ENCODE measurements around the gene PLEKHM2. TPM values are rescaled to one million over a fixed set of nuclear protein-coding genes. Genes with fewer than 3 reads are reported as not detected.
A peak's percentile ranks its signal among the peaks of the same experiment; 100 is the strongest.

Gene PLEKHM2
- total and polyA plus RNA-seq, 3 experiments from 2014 or later, result 8.3 to 56.3 (median 55.8) TPM

- H3K27me3 ChIP-seq (ENCODE audit: insufficient read depth, low read length, poor library complexity, severe bottlenecking), result no peaks in the 10 kb centered on the region
- H3K9me3 Mint-ChIP-seq, result no peaks in the 10 kb centered on the region
- no peaks in the 10 kb centered on the region for H3K27me3 Mint-ChIP-seq
- POLR2A ChIA-PET, result no interaction called here
- H3K4me3 Mint-ChIP-seq, result no peak overlapping the region
- H3K4me1 ChIP-seq (ENCODE audit: insufficient read depth, low read length), result peaks cover 5% of the 10 kb centered on the region
- peak; percentile 19 to 75 (median 42) for DNase-seq
- peak overlapping the region in 1 of 8 donors; percentile 23 for H3K27ac Mint-ChIP-seq
- H3K4me1 Mint-ChIP-seq, result peaks cover 3 to 6% (median 6%) of the 10 kb centered on the region in 3 donors
- H3K36me3 Mint-ChIP-seq, result no peaks in the 10 kb centered on the region
- no peak overlapping the region for H3K27ac ChIP-seq (ENCODE audit: low read depth, low read length)
- CTCF ChIA-PET, result interaction anchor here (0.6 to 3.4 kb wide), 13 partner anchors 9 to 336 kb away, joined by 3 to 23 read pairs (median 3); no protein-coding TSS in a partner anchor
- H3K36me3 ChIP-seq (ENCODE audit: insufficient read depth, low read length), result no peaks in the 10 kb centered on the region
- H3K4me3 ChIP-seq (ENCODE audit: low read length), result no peak overlapping the region
- H3K9me3 ChIP-seq (ENCODE audit: low read length), result no peaks in the 10 kb centered on the region
Observed at GRCh38 chr1:15740924-15741850, 57.1 kb downstream of the PLEKHM2 start.

GRCh38 chr1:15742339-15742801 is 58.2 kb downstream of the PLEKHM2 start, which contains the start of gene TMEM82:
TSS of gene TMEM82 (plus strand) at chr1:15742499. CDS start at chr1:15742560, 61 bp downstream.
- H3K27ac Mint-ChIP-seq, result peak within 1 kb of the TSS in 1 of 8 donors; percentile 23
- CTCF ChIA-PET, result interaction anchor here (0.6 to 3.4 kb wide), 3 partner anchors 108 to 337 kb away, joined by 3 to 23 read pairs (median 4); no protein-coding TSS in a partner anchor

GRCh38 chr1:15744122-15744679 is 60.1 kb downstream of the PLEKHM2 start:
- no peak for DNase-seq
- Histone ChIP-seq H3K4me3 (ENCODE audit: low read length) (no peak overlapping the region), H3K9me3 (ENCODE audit: low read length) (no peaks in the 10 kb centered on the region), H3K27ac (ENCODE audit: low read depth, low read length) (no peak overlapping the region), H3K4me1 (ENCODE audit: insufficient read depth, low read length) (peaks cover 5% of the 10 kb centered on the region), H3K27me3 (ENCODE audit: insufficient read depth, low read length, poor library complexity, severe bottlenecking) (no peaks in the 10 kb centered on the region), H3K36me3 (ENCODE audit: insufficient read depth, low read length) (no peaks in the 10 kb centered on the region)
- Mint-ChIP-seq H3K27me3 (peaks cover 0 to 1% of the 10 kb centered on the region in 2 donors), H3K36me3 (no peaks in the 10 kb centered on the region), H3K27ac (no peak overlapping the region), H3K4me3 (no peak overlapping the region), H3K4me1 (peaks cover 3 to 6% (median 6%) of the 10 kb centered on the region in 3 donors), H3K9me3 (no peaks in the 10 kb centered on the region)
- ChIA-PET POLR2A (no interaction called here), CTCF (no interaction called here)

More at GRCh38 chr1:15742339-15742801, 58.2 kb downstream of the PLEKHM2 start, which contains the start of gene TMEM82:
- Histone ChIP-seq H3K27me3 (ENCODE audit: insufficient read depth, low read length, poor library complexity, severe bottlenecking) (no peaks in the 10 kb centered on the region), H3K27ac (ENCODE audit: low read depth, low read length) (no peak within 1 kb of the TSS), H3K4me3 (ENCODE audit: low read length) (no peak within 1 kb of the TSS), H3K9me3 (ENCODE audit: low read length) (no peaks in the 10 kb centered on the region), H3K36me3 (ENCODE audit: insufficient read depth, low read length) (no peaks in the 10 kb centered on the region), H3K4me1 (ENCODE audit: insufficient read depth, low read length) (peaks cover 5% of the 10 kb centered on the region)
- Mint-ChIP-seq H3K4me3 (no peak within 1 kb of the TSS), H3K9me3 (no peaks in the 10 kb centered on the region), H3K4me1 (peaks cover 3 to 6% (median 6%) of the 10 kb centered on the region in 3 donors), H3K27me3 (no peaks in the 10 kb centered on the region), H3K36me3 (no peaks in the 10 kb centered on the region)
- no peak for DNase-seq
- POLR2A ChIA-PET, result no interaction called here

- ChIA-PET CTCF (no interaction called here), POLR2A (no interaction called here)
- Mint-ChIP-seq H3K4me1 (no peaks in the 10 kb centered on the region), H3K9me3 (no peaks in the 10 kb centered on the region), H3K4me3 (no peak overlapping the region), H3K27ac (no peak overlapping the region), H3K27me3 (peaks cover 1 to 8% of the 10 kb centered on the region in 2 donors), H3K36me3 (no peaks in the 10 kb centered on the region)
- Histone ChIP-seq H3K9me3 (ENCODE audit: low read length) (no peaks in the 10 kb centered on the region), H3K27me3 (ENCODE audit: insufficient read depth, low read length, poor library complexity, severe bottlenecking) (no peaks in the 10 kb centered on the region), H3K4me1 (ENCODE audit: insufficient read depth, low read length) (no peaks in the 10 kb centered on the region), H3K36me3 (ENCODE audit: insufficient read depth, low read length) (no peaks in the 10 kb centered on the region), H3K27ac (ENCODE audit: low read depth, low read length) (no peak overlapping the region), H3K4me3 (ENCODE audit: low read length) (no peak overlapping the region)
- DNase-seq, result no peak
Observed at GRCh38 chr1:15747378-15747777, 63.3 kb downstream of the PLEKHM2 start.

GRCh38 chr1:15748264-15748663 is 64.1 kb downstream of the PLEKHM2 start:
- Mint-ChIP-seq H3K4me3 (no peak overlapping the region), H3K27me3 (peaks cover 2 to 9% of the 10 kb centered on the region in 2 donors), H3K27ac (no peak overlapping the region), H3K36me3 (no peaks in the 10 kb centered on the region), H3K9me3 (no peaks in the 10 kb centered on the region), H3K4me1 (no peaks in the 10 kb centered on the region)
- Histone ChIP-seq H3K4me3 (ENCODE audit: low read length) (no peak overlapping the region), H3K36me3 (ENCODE audit: insufficient read depth, low read length) (no peaks in the 10 kb centered on the region), H3K9me3 (ENCODE audit: low read length) (no peaks in the 10 kb centered on the region), H3K4me1 (ENCODE audit: insufficient read depth, low read length) (no peaks in the 10 kb centered on the region), H3K27me3 (ENCODE audit: insufficient read depth, low read length, poor library complexity, severe bottlenecking) (no peaks in the 10 kb centered on the region), H3K27ac (ENCODE audit: low read depth, low read length) (no peak overlapping the region)
- CTCF ChIA-PET, result no interaction called here
- DNase-seq, result no peak
- POLR2A ChIA-PET, result no interaction called here

- H3K27ac Mint-ChIP-seq, result no peak overlapping the region
- no peaks in the 10 kb centered on the region for H3K4me1 Mint-ChIP-seq
- no peaks in the 10 kb centered on the region for H3K36me3 Mint-ChIP-seq
- Histone ChIP-seq H3K4me1 (ENCODE audit: insufficient read depth, low read length) (no peaks in the 10 kb centered on the region), H3K9me3 (ENCODE audit: low read length) (no peaks in the 10 kb centered on the region), H3K4me3 (ENCODE audit: low read length) (no peak overlapping the region), H3K27me3 (ENCODE audit: insufficient read depth, low read length, poor library complexity, severe bottlenecking) (no peaks in the 10 kb centered on the region), H3K27ac (ENCODE audit: low read depth, low read length) (no peak overlapping the region), H3K36me3 (ENCODE audit: insufficient read depth, low read length) (no peaks in the 10 kb centered on the region)
- peaks cover 5 to 12% of the 10 kb centered on the region in 2 donors for H3K27me3 Mint-ChIP-seq
- H3K4me3 Mint-ChIP-seq, result no peak overlapping the region
- H3K9me3 Mint-ChIP-seq, result no peaks in the 10 kb centered on the region
- ChIA-PET POLR2A (no interaction called here), CTCF (no interaction called here)
- DNase-seq, result no peak
Observed at GRCh38 chr1:15748690-15749398, 64.7 kb downstream of the PLEKHM2 start.

- Mint-ChIP-seq H3K27ac (no peak overlapping the region), H3K9me3 (no peaks in the 10 kb centered on the region), H3K36me3 (no peaks in the 10 kb centered on the region), H3K4me1 (no peaks in the 10 kb centered on the region), H3K4me3 (no peak overlapping the region), H3K27me3 (peaks cover 5 to 12% of the 10 kb centered on the region in 2 donors)
- H3K27me3 ChIP-seq (ENCODE audit: insufficient read depth, low read length, poor library complexity, severe bottlenecking), result no peaks in the 10 kb centered on the region
- H3K36me3 ChIP-seq (ENCODE audit: insufficient read depth, low read length), result no peaks in the 10 kb centered on the region
- CTCF ChIA-PET, result interaction anchor here (1.2 kb wide), 1 partner anchor 9 kb away, joined by 3 read pairs; no protein-coding TSS in a partner anchor
- H3K27ac ChIP-seq (ENCODE audit: low read depth, low read length), result no peak overlapping the region
- no peak for DNase-seq
- H3K4me1 ChIP-seq (ENCODE audit: insufficient read depth, low read length), result no peaks in the 10 kb centered on the region
- no peaks in the 10 kb centered on the region for H3K9me3 ChIP-seq (ENCODE audit: low read length)
- POLR2A ChIA-PET, result no interaction called here
- no peak overlapping the region for H3K4me3 ChIP-seq (ENCODE audit: low read length)
Observed at GRCh38 chr1:15749399-15750291, 65.5 kb downstream of the PLEKHM2 start.
